K562 (cell line): ENCODE measurements around the gene TMCO1. TPM values are rescaled to one million over a fixed set of nuclear protein-coding genes. Genes with fewer than 3 reads are reported as not detected.

ENCODE experiments used
- ARID2 ChIP-seq: fragments of 450-650 bp; IDR thresholded peaks from 2 replicates; pipeline ENCODE4 v1.6.1; 2017; ENCODE audit warnings: antibody characterized with exemption, mild to moderate bottlenecking
- CLOCK ChIP-seq: fragments of 250-450 bp; sonication (Bioruptor Pico); IDR thresholded peaks from 2 replicates; pipeline ENCODE4 v1.4.0; 2020; ENCODE audit warnings: mild to moderate bottlenecking, moderate library complexity, borderline replicate concordance
- E2F8 ChIP-seq: fragments of 450-650 bp; IDR thresholded peaks from 2 replicates; pipeline ENCODE4 v1.7.1; 2018; ENCODE audit warnings: mild to moderate bottlenecking, low read depth; ENCODE audit not compliant: partially characterized antibody
- FUS ChIP-seq: fragments of 200-400 bp; formaldehyde crosslinking; optimal IDR thresholded peaks from 2 replicates; pipeline ENCODE3; 2017; ENCODE audit warnings: low read depth, low read length
- HDGF ChIP-seq: fragments of 450-650 bp; IDR thresholded peaks from 2 replicates; pipeline ENCODE4 v1.6.1; 2016
- MYNN ChIP-seq, 2 experiments: sonication (generic); formaldehyde crosslinking in 1 of 2; IDR thresholded peaks; 2 replicates each; pipeline versions ENCODE4 v1.5.0 to v1.6.1; 2016 to 2020; ENCODE audit warnings: antibody characterized with exemption in 1 of 2, missing genetic modification reagents in 1 of 2
- NFATC3 ChIP-seq: fragments of 450-650 bp; IDR thresholded peaks from 2 replicates; pipeline ENCODE4 v1.6.1; 2017; ENCODE audit warnings: mild to moderate bottlenecking
- NFRKB ChIP-seq: fragments of 450-650 bp; IDR thresholded peaks from 2 replicates; pipeline ENCODE4 v1.6.1; 2016; ENCODE audit warnings: low read depth
- RBM22 ChIP-seq: fragments of 200-400 bp; formaldehyde crosslinking; IDR thresholded peaks from 2 replicates; pipeline ENCODE4 v1.6.1; 2018; ENCODE audit warnings: low read length, low read depth; ENCODE audit not compliant: poor library complexity, severe bottlenecking
- TCF3 ChIP-seq: sonication (generic); formaldehyde crosslinking; IDR thresholded peaks from 2 replicates; pipeline ENCODE4 v1.4.0; 2020; ENCODE audit warnings: mild to moderate bottlenecking, missing genetic modification reagents
- TRIM28 ChIP-seq: fragments of 450-650 bp; IDR thresholded peaks from 2 replicates; pipeline ENCODE4 v1.6.1; 2017
- ZNF318 ChIP-seq, 2 experiments: fragments of 450-650 bp; IDR thresholded peaks; 2 replicates each; pipeline ENCODE4 v1.6.1; 2016; ENCODE audit warnings: mild to moderate bottlenecking in 2 of 2, borderline replicate concordance in 1 of 2, low read depth in 1 of 2, moderate library complexity in 1 of 2
- ZNF583 ChIP-seq: fragments of 250-450 bp; sonication (Bioruptor Pico); IDR thresholded peaks from 2 replicates; pipeline ENCODE4 v1.4.0; 2020
- polyA plus RNA-seq, 8 experiments: library from polyadenylated mRNA; depleted of rRNA in 4 of 8; stranded (reverse) in 5 of 8; unstranded in 3 of 8; fragments of >200 nt; fragmentation: Nextera tagmentation in 2 of 8; fragmentation: Illumina TruSeq in 1 of 8; extraction: Ambion mirVana in 2 of 8; extraction: Trizol in 1 of 8; gene quantifications; 2 replicates each; pipeline versions ENCODE4 v1.2.1 to v1.2.3, GENCODE V29; 2011 to 2014; ENCODE audit warnings: inconsistent platforms in 1 of 8, missing spikeins in 1 of 8
- total RNA-seq, 7 experiments: library from RNA; depleted of rRNA in 6 of 7; stranded (reverse); fragments of >200 nt in 6 of 7; fragmentation: Illumina TruSeq in 2 of 7; extraction: Trizol in 2 of 7; gene quantifications; 2 replicates each; pipeline versions ENCODE4 v1.2.1 to v1.2.3, GENCODE V29; 2011 to 2021; ENCODE audit warnings: low replicate concordance in 1 of 7

The TMCO1 gene
- total and polyA plus RNA-seq, 9 of the 15 experiments (the other 6 are each of a cell fraction or from before 2014, with no cell fraction given), result 69.3 to 561 (median 175) TPM

GRCh38 chr1:165697881-165698760, 70.5 kb downstream of the TMCO1 start, which contains the start of gene ALDH9A1 (continued):
- no peak for TF ChIP-seq CLOCK (CRISPR knock-in tag)
- TF ChIP-seq TCF3 (CRISPR knock-in tag), result 0 out of 2 replicates have a peak, but pooled peaks have one; percentile 11
- TF ChIP-seq NFRKB, result 0 out of 2 replicates have a peak, but pooled peaks have one; percentile 58
- TF ChIP-seq E2F8, result peak; percentile 59
- TF ChIP-seq ZNF318 (IDR thresholded peaks at IDR 0.05; ENCODE audit: borderline replicate concordance in 1 of 2, low read depth in 1 of 2), result no peak
- TF ChIP-seq RBM22, result no peak
- TF ChIP-seq HDGF, result peak; percentile 75; the same call in 1 of the 2 replicates
- TF ChIP-seq NFATC3, result 0 out of 2 replicates have a peak, but pooled peaks have one; percentile 38
- TF ChIP-seq MYNN (IDR thresholded peaks at IDR 0.05), result peak; percentile 34; the same call in 1 of the 2 replicates
- no peak for TF ChIP-seq MYNN (CRISPR knock-in tag; IDR thresholded peaks at IDR 0.05)
- no peak for TF ChIP-seq FUS
- TF ChIP-seq ARID2, result peak; percentile 67; the same call in 1 of the 2 replicates
- no peak for TF ChIP-seq ZNF583 (CRISPR knock-in tag)
- TF ChIP-seq TRIM28, result peak; percentile 89; the same call in 1 of the 2 replicates
